K562 (cell line): ENCODE results near the gene KCTD7. TPM values are rescaled to one million over a fixed set of nuclear protein-coding genes. Genes with fewer than 3 reads are reported as not detected.

ENCODE experiments used
- CCNT2 ChIP-seq: IDR thresholded peaks from 2 replicates; pipeline ENCODE4 v1.6.1; 2011; ENCODE audit warnings: borderline replicate concordance, low read depth, mild to moderate bottlenecking, moderate library complexity, mixed read lengths, low read length; ENCODE audit not compliant: insufficient read length; ENCODE audit errors: extremely low read depth
- CTBP1 ChIP-seq: fragments of 450-650 bp; IDR thresholded peaks from 2 replicates; pipeline ENCODE4 v1.6.1; 2016; ENCODE audit warnings: borderline replicate concordance
- ELF2 ChIP-seq: fragments of 250-450 bp; sonication (Bioruptor Pico); IDR thresholded peaks from 2 replicates; pipeline ENCODE4 v1.5.0; 2021; ENCODE audit warnings: mild to moderate bottlenecking
- ETV1 ChIP-seq: fragments of 450-650 bp; conservative IDR thresholded peaks from 2 replicates; pipeline ENCODE4 v1.6.1; 2016; ENCODE audit warnings: missing genetic modification characterization, control low read depth, low read depth, missing compliant biosample characterization
- FOXK2 ChIP-seq, 2 experiments: fragments of 450-650 bp; IDR thresholded peaks in 1 of 2; conservative IDR thresholded peaks in 1 of 2; 2 replicates each; pipeline ENCODE4 v1.6.1; 2016; ENCODE audit warnings: low read depth in 2 of 2, mild to moderate bottlenecking in 1 of 2
- GTF2F1 ChIP-seq: IDR thresholded peaks from 2 replicates; pipeline ENCODE4 v1.6.1; 2011; ENCODE audit warnings: low read depth, low read length, improper control_type of control experiment
- GTF3C2 ChIP-seq: IDR thresholded peaks from 3 replicates; pipeline ENCODE4 v1.6.1; 2011; ENCODE audit warnings: borderline replicate concordance, mild to moderate bottlenecking, moderate library complexity; ENCODE audit not compliant: insufficient read length; ENCODE audit errors: extremely low read depth
- KAT7 ChIP-seq: sonication (generic); formaldehyde crosslinking; IDR thresholded peaks from 2 replicates; pipeline ENCODE4 v1.8.0; 2022; ENCODE audit warnings: missing genetic modification reagents, mild to moderate bottlenecking, borderline replicate concordance
- KDM4B ChIP-seq, 2 experiments: fragments of 450-650 bp in 1 of 2; sonication (generic) in 1 of 2; IDR thresholded peaks; 2 replicates each; pipeline ENCODE4 v1.6.1; 2016 to 2017; ENCODE audit warnings: borderline replicate concordance in 2 of 2, antibody characterized with exemption in 1 of 2, low read depth in 1 of 2, mild to moderate bottlenecking in 1 of 2
- L3MBTL2 ChIP-seq: fragments of 450-650 bp; IDR thresholded peaks from 2 replicates; pipeline ENCODE4 v1.6.1; 2016; ENCODE audit warnings: mild to moderate bottlenecking, moderate library complexity
- NCOR1 ChIP-seq: fragments of 450-650 bp; IDR thresholded peaks from 2 replicates; pipeline ENCODE4 v1.6.1; 2016; ENCODE audit warnings: mild to moderate bottlenecking, moderate library complexity
- PREB ChIP-seq: sonication (generic); formaldehyde crosslinking; IDR thresholded peaks from 2 replicates; pipeline ENCODE4 v1.8.1; 2023; ENCODE audit warnings: mild to moderate bottlenecking, missing genetic modification reagents
- SIN3A ChIP-seq, 2 experiments: fragments of 150-350 bp in 1 of 2; IDR thresholded peaks; 2 replicates each; pipeline ENCODE4 v1.6.1; 2011 to 2016; ENCODE audit warnings: borderline replicate concordance in 2 of 2, low read depth in 2 of 2, low read length in 2 of 2, mild to moderate bottlenecking in 2 of 2, moderate library complexity in 2 of 2; ENCODE audit not compliant: control insufficient read depth in 1 of 2
- SREBF2 ChIP-seq: sonication (generic); formaldehyde crosslinking; IDR thresholded peaks from 2 replicates; pipeline ENCODE4 v1.4.0; 2020; ENCODE audit warnings: mild to moderate bottlenecking, missing genetic modification reagents
- STAT6 ChIP-seq: sonication (generic); formaldehyde crosslinking; IDR thresholded peaks from 2 replicates; pipeline ENCODE4 v1.8.1; 2023; ENCODE audit warnings: mild to moderate bottlenecking, missing genetic modification reagents
- ZBED1 ChIP-seq: IDR thresholded peaks from 2 replicates; pipeline ENCODE4 v1.6.1; 2014
- ZKSCAN3 ChIP-seq: fragments of 250-450 bp; sonication (Bioruptor Pico); IDR thresholded peaks from 2 replicates; pipeline ENCODE4 v1.4.0; 2020
- ZNF253 ChIP-seq: fragments of 250-450 bp; sonication (Bioruptor Pico); conservative IDR thresholded peaks from 2 replicates; pipeline ENCODE4 v1.6.1; 2021; ENCODE audit warnings: mild to moderate bottlenecking
- ZNF316 ChIP-seq: fragments of 450-650 bp; IDR thresholded peaks from 2 replicates; pipeline ENCODE4 v1.6.1; 2016
- ZNF561 ChIP-seq: fragments of 450-650 bp; formaldehyde crosslinking; conservative IDR thresholded peaks from 2 replicates; pipeline ENCODE4 v1.4.0; 2020; ENCODE audit warnings: mild to moderate bottlenecking, moderate library complexity
- ZZZ3 ChIP-seq: fragments of 450-650 bp; IDR thresholded peaks from 2 replicates; pipeline ENCODE4 v1.6.1; 2016; ENCODE audit warnings: antibody characterized with exemption, mild to moderate bottlenecking, moderate library complexity
- polyA plus RNA-seq, 8 experiments: library from polyadenylated mRNA; depleted of rRNA in 4 of 8; stranded (reverse) in 5 of 8; unstranded in 3 of 8; fragments of >200 nt; fragmentation: Nextera tagmentation in 2 of 8; fragmentation: Illumina TruSeq in 1 of 8; extraction: Ambion mirVana in 2 of 8; extraction: Trizol in 1 of 8; gene quantifications; 2 replicates each; pipeline versions ENCODE4 v1.2.1 to v1.2.3, GENCODE V29; 2011 to 2014; ENCODE audit warnings: inconsistent platforms in 1 of 8, missing spikeins in 1 of 8
- total RNA-seq, 7 experiments: library from RNA; depleted of rRNA in 6 of 7; stranded (reverse); fragments of >200 nt in 6 of 7; fragmentation: Illumina TruSeq in 2 of 7; extraction: Trizol in 2 of 7; gene quantifications; 2 replicates each; pipeline versions ENCODE4 v1.2.1 to v1.2.3, GENCODE V29; 2011 to 2021; ENCODE audit warnings: low replicate concordance in 1 of 7

The KCTD7 gene
- total and polyA plus RNA-seq, 9 of the 15 experiments (the other 6 are each of a cell fraction or from before 2014, with no cell fraction given): 1.5 to 26.0 (median 9.0) TPM

- no peak for TF ChIP-seq ZNF316
- peak; percentile 90; the same call in 1 of the 2 replicates for TF ChIP-seq PREB (CRISPR knock-in tag)
- peak; percentile 100 for TF ChIP-seq L3MBTL2
- no peak; a peak in 1 of 4 replicates for TF ChIP-seq KDM4B (IDR thresholded peaks at IDR 0.05; ENCODE audit: borderline replicate concordance in 2 of 2, low read depth in 1 of 2)
- TF ChIP-seq ZZZ3: no peak
- peak; percentile 95 for TF ChIP-seq ELF2
- peak; percentile 61 to 68; a peak in 2 of 4 replicates for TF ChIP-seq FOXK2 (conservative IDR thresholded peaks at IDR 0.05 in 1 of 2, IDR thresholded peaks at IDR 0.05 in 1 of 2; ENCODE audit: low read depth in 2 of 2)
- peak; percentile 85; the same call in 1 of the 2 replicates for TF ChIP-seq ZBED1
- peak; percentile 96 for TF ChIP-seq ETV1 (tag)
- peak; percentile 90 to 95; a peak in 3 of 4 replicates for TF ChIP-seq SIN3A (IDR thresholded peaks at IDR 0.05; ENCODE audit: borderline replicate concordance in 2 of 2, control insufficient read depth in 1 of 2, low read depth in 2 of 2, low read length in 2 of 2)
- TF ChIP-seq ZNF561 (CRISPR knock-in tag): no peak
- TF ChIP-seq KAT7: peak; percentile 91
- peak; percentile 84 for TF ChIP-seq CTBP1
- TF ChIP-seq ZNF253 (CRISPR knock-in tag): no peak
- no peak for TF ChIP-seq ZKSCAN3 (CRISPR knock-in tag)
- TF ChIP-seq GTF3C2: no peak
- TF ChIP-seq NCOR1: no peak; the same call in 1 of the 2 replicates
- peak; percentile 68 for TF ChIP-seq CCNT2
- TF ChIP-seq SREBF2 (CRISPR knock-in tag): no peak
- no peak for TF ChIP-seq STAT6 (CRISPR knock-in tag)
- no peak; the same call in 1 of the 2 replicates for TF ChIP-seq GTF2F1
Measured at GRCh38 chr7:66654275-66655112, 25.8 kb downstream of the KCTD7 start (continued).
